HG02798 (cell line): ENCODE measurements around the gene ENTPD8.
"Not testable (repeated sequence)": the region's sequence is repeated elsewhere in the genome, so short reads cannot be mapped to it uniquely, and the experiment has no call there.

Experiments used
- ATAC-seq: cut with Tn5 transposase; IDR thresholded peaks from one replicate; pipeline ENCODE4 v1.9.1; 2021; ENCODE audit warnings: mild to moderate bottlenecking; ENCODE audit not compliant: unreplicated experiment, poor library complexity

The ENTPD8 gene

GRCh38 chr9:137417161-137418021 lies 23.8 kb downstream of the ENTPD8 start:
- ATAC-seq, result no peak

- ATAC-seq, result no peak
Observed at GRCh38 chr9:137416563-137417151, 24.5 kb downstream of the ENTPD8 start.

GRCh38 chr9:137416006-137416562 lies 25.1 kb downstream of the ENTPD8 start:
- ATAC-seq, result no peak

- ATAC-seq, result no peak
Observed at GRCh38 chr9:137415451-137415850, 25.7 kb downstream of the ENTPD8 start.

GRCh38 chr9:137412431-137412830 lies 28.7 kb downstream of the ENTPD8 start:
- ATAC-seq, result no peak

- no peak for ATAC-seq
Observed at GRCh38 chr9:137411645-137412380, 29.3 kb downstream of the ENTPD8 start.

GRCh38 chr9:137411260-137411644 lies 29.9 kb downstream of the ENTPD8 start:
- no peak for ATAC-seq

- no peak for ATAC-seq
Observed at GRCh38 chr9:137410891-137411249, 30.3 kb downstream of the ENTPD8 start.

GRCh38 chr9:137410236-137410890 lies 30.8 kb downstream of the ENTPD8 start:
- not testable (repeated sequence) for ATAC-seq

GRCh38 chr9:137409515-137409914 lies 31.6 kb downstream of the ENTPD8 start:
- ATAC-seq, result no peak

- no peak for ATAC-seq
Observed at GRCh38 chr9:137408651-137409405, 32.3 kb downstream of the ENTPD8 start.

- ATAC-seq, result no peak
Observed at GRCh38 chr9:137407590-137408300, 33.4 kb downstream of the ENTPD8 start.

- ATAC-seq, result peak; percentile 50
Observed at GRCh38 chr9:137406876-137407589, 34.1 kb downstream of the ENTPD8 start.

- ATAC-seq, result no peak
Observed at GRCh38 chr9:137406085-137406760, 34.9 kb downstream of the ENTPD8 start.

- ATAC-seq, result no peak
Observed at GRCh38 chr9:137405677-137406081, 35.5 kb downstream of the ENTPD8 start.

GRCh38 chr9:137404961-137405567 lies 36.1 kb downstream of the ENTPD8 start:
- ATAC-seq, result no peak

- no peak for ATAC-seq
Observed at GRCh38 chr9:137403269-137403668, 37.9 kb downstream of the ENTPD8 start.

GRCh38 chr9:137402746-137403145 lies 38.4 kb downstream of the ENTPD8 start:
- no peak for ATAC-seq
